Parathyroid adenoma (tissue), 2 donors: ENCODE data around the gene HCN2.

ENCODE experiments used
- H2AFZ ChIP-seq: fragments of 300-600 bp; sonication (generic); one replicate; pipeline ENCODE4 v1.7.0; 2017; ENCODE audit warnings: antibody characterized with exemption, mild to moderate bottlenecking
- H3K27ac ChIP-seq: fragments of 300-600 bp; sonication (generic); one replicate; pipeline ENCODE4 v1.7.0; 2017
- H3K27me3 ChIP-seq: fragments of 300-600 bp; sonication (generic); one replicate; pipeline ENCODE4 v1.7.0; 2017; ENCODE audit warnings: low read length; ENCODE audit not compliant: control insufficient read depth, insufficient read depth
- H3K36me3 ChIP-seq: fragments of 300-600 bp; sonication (generic); one replicate; pipeline ENCODE4 v1.7.0; 2017; ENCODE audit warnings: low read length; ENCODE audit not compliant: control insufficient read depth, insufficient read depth
- H3K4me1 ChIP-seq: fragments of 300-600 bp; sonication (generic); one replicate; pipeline ENCODE4 v1.7.0; 2017; ENCODE audit warnings: control low read depth
- H3K4me2 ChIP-seq: fragments of 300-600 bp; sonication (generic); one replicate; pipeline ENCODE4 v1.7.0; 2017; ENCODE audit warnings: low read length
- H3K4me3 ChIP-seq: fragments of 300-600 bp; sonication (generic); one replicate; pipeline ENCODE4 v1.7.0; 2017; ENCODE audit warnings: low read depth, low read length
- H3K79me2 ChIP-seq: fragments of 300-600 bp; sonication (generic); one replicate; pipeline ENCODE4 v1.7.0; 2017; ENCODE audit warnings: control low read depth
- H3K9ac ChIP-seq: fragments of 300-600 bp; sonication (generic); one replicate; pipeline ENCODE4 v1.7.0; 2017; ENCODE audit warnings: mild to moderate bottlenecking
- H3K9me3 ChIP-seq: fragments of 300-600 bp; sonication (generic); one replicate; pipeline ENCODE4 v1.7.0; 2017; ENCODE audit warnings: low read length; ENCODE audit not compliant: control insufficient read depth
- CTCF ChIP-seq: fragments of 300-600 bp; sonication (generic); IDR thresholded peaks from one replicate; pipeline ENCODE4 v1.7.0; 2017; ENCODE audit warnings: antibody characterized with exemption, mild to moderate bottlenecking
- donor health status: primary hyperparathyroidism.

HCN2 gene

GRCh38 chr19:655691-656090, 66.0 kb downstream of the HCN2 start:
- H3K4me1 ChIP-seq = no peaks in the 10 kb centered on the region
- no peaks in the 10 kb centered on the region for H3K36me3 ChIP-seq
- no peak overlapping the region for H3K27ac ChIP-seq

GRCh38 chr19:656751-657559, 67.3 kb downstream of the HCN2 start:
- Histone ChIP-seq H3K9ac (no peak overlapping the region), H3K36me3 (no peaks in the 10 kb centered on the region), H3K4me1 (peaks cover 5% of the 10 kb centered on the region)

More at GRCh38 chr19:655691-656090, 66.0 kb downstream of the HCN2 start:
- Histone ChIP-seq H3K4me2 (no peak overlapping the region), H3K4me3 (no peak overlapping the region), H3K27me3 (no peaks in the 10 kb centered on the region), H3K9ac (no peak overlapping the region), H3K79me2 (peaks cover 60% of the 10 kb centered on the region), H2AFZ (no peak overlapping the region), H3K9me3 (no peaks in the 10 kb centered on the region)
- TF ChIP-seq CTCF = no peak

GRCh38 chr19:657611-658010, 67.9 kb downstream of the HCN2 start:
- Histone ChIP-seq H3K9me3 (no peaks in the 10 kb centered on the region), H3K9ac (no peak overlapping the region), H3K4me3 (no peak overlapping the region), H3K27ac (no peak overlapping the region), H3K27me3 (no peaks in the 10 kb centered on the region), H2AFZ (no peak overlapping the region), H3K4me1 (peaks cover 5% of the 10 kb centered on the region), H3K79me2 (peaks cover 74% of the 10 kb centered on the region), H3K36me3 (no peaks in the 10 kb centered on the region), H3K4me2 (no peak overlapping the region)
- TF ChIP-seq CTCF = no peak

More at GRCh38 chr19:656751-657559, 67.3 kb downstream of the HCN2 start:
- H3K27me3 ChIP-seq = no peaks in the 10 kb centered on the region
- H2AFZ ChIP-seq = no peak overlapping the region
- no peak overlapping the region for H3K4me2 ChIP-seq
- H3K79me2 ChIP-seq = peaks cover 71% of the 10 kb centered on the region
- no peaks in the 10 kb centered on the region for H3K9me3 ChIP-seq
- H3K4me3 ChIP-seq = no peak overlapping the region
- TF ChIP-seq CTCF = no peak
- no peak overlapping the region for H3K27ac ChIP-seq

- H3K79me2 ChIP-seq = peaks cover 70% of the 10 kb centered on the region
- no peak overlapping the region for H3K9ac ChIP-seq
- no peak for TF ChIP-seq CTCF
- no peaks in the 10 kb centered on the region for H3K9me3 ChIP-seq
- no peak overlapping the region for H3K27ac ChIP-seq
- H3K4me2 ChIP-seq = no peak overlapping the region
- peaks cover 5% of the 10 kb centered on the region for H3K4me1 ChIP-seq
- H3K4me3 ChIP-seq = no peak overlapping the region
- H3K36me3 ChIP-seq = no peaks in the 10 kb centered on the region
- no peaks in the 10 kb centered on the region for H3K27me3 ChIP-seq
- no peak overlapping the region for H2AFZ ChIP-seq
These were observed 68.6 kb downstream of the HCN2 start for GRCh38 chr19:658059-658839.
